GM12892 (cell line): ENCODE measurements around the gene MYCT1.

Source experiments
- POLR2A ChIP-seq: IDR thresholded peaks from 2 replicates; pipeline ENCODE4 v1.6.1; 2011; ENCODE audit warnings: low read depth, low read length, control low read depth
- POLR2AphosphoS5 ChIP-seq: IDR thresholded peaks from 2 replicates; pipeline ENCODE4 v1.6.1; 2011; ENCODE audit warnings: low read depth, low read length, control low read depth
- TAF1 ChIP-seq: IDR thresholded peaks from 2 replicates; pipeline ENCODE4 v1.6.1; 2011; ENCODE audit warnings: low read depth, mild to moderate bottlenecking, control low read depth, low read length, borderline replicate concordance

GRCh38 chr6:152695372-152696045 is 2.2 kb upstream of the MYCT1 start:
- TF ChIP-seq TAF1 (no peak), POLR2AphosphoS5 (no peak), POLR2A (no peak)
